HepG2 (cell line): Measurements from ENCODE around the gene PKMYT1. TPM values are rescaled to one million over a fixed set of nuclear protein-coding genes. Genes with fewer than 3 reads are reported as not detected.

Experiments used
- BCL6 ChIP-seq: IDR thresholded peaks from 2 replicates; pipeline ENCODE4 v1.6.1; 2016; ENCODE audit warnings: missing genetic modification reagents, missing compliant biosample characterization
- DNMT3B ChIP-seq: conservative IDR thresholded peaks from 2 replicates; pipeline ENCODE4 v1.6.1; 2016; ENCODE audit warnings: missing biosample characterization, control low read depth
- HNF1B ChIP-seq: sonication (generic); formaldehyde crosslinking; IDR thresholded peaks from 2 replicates; pipeline ENCODE4 v1.5.1; 2020; ENCODE audit warnings: mild to moderate bottlenecking, moderate library complexity, missing genetic modification reagents
- MAX ChIP-seq: IDR thresholded peaks from 2 replicates; pipeline ENCODE4 v1.6.1; 2012; ENCODE audit warnings: inconsistent platforms
- SUZ12 ChIP-seq: fragments of 150-350 bp; IDR thresholded peaks from 2 replicates; pipeline ENCODE4 v1.6.1; 2014; ENCODE audit warnings: low read depth, low read length
- SYNCRIP ChIP-seq: fragments of 200-400 bp; formaldehyde crosslinking; IDR thresholded peaks from 2 replicates; pipeline ENCODE4 v1.6.1; 2018; ENCODE audit warnings: mild to moderate bottlenecking, low read depth, low read length; ENCODE audit not compliant: insufficient read depth
- ZBTB20 ChIP-seq: sonication (generic); formaldehyde crosslinking; IDR thresholded peaks from 2 replicates; pipeline ENCODE4 v1.8.1; 2023; ENCODE audit warnings: missing genetic modification reagents, low read depth, mild to moderate bottlenecking, borderline replicate concordance
- ZC3H4 ChIP-seq: sonication (generic); formaldehyde crosslinking; IDR thresholded peaks from 2 replicates; pipeline ENCODE4 v1.4.0; 2020; ENCODE audit warnings: missing genetic modification reagents, borderline replicate concordance
- ZFX ChIP-seq: sonication (generic); formaldehyde crosslinking; IDR thresholded peaks from 2 replicates; pipeline ENCODE4 v1.4.0; 2020; ENCODE audit warnings: mild to moderate bottlenecking, low read depth, missing genetic modification reagents, moderate library complexity
- ZMAT3 ChIP-seq: sonication (generic); formaldehyde crosslinking; conservative IDR thresholded peaks from 2 replicates; pipeline ENCODE4 v1.7.0; 2021; ENCODE audit warnings: missing genetic modification reagents
- ZNF335 ChIP-seq: sonication (generic); formaldehyde crosslinking; IDR thresholded peaks from 2 replicates; pipeline ENCODE4 v1.4.0; 2020; ENCODE audit warnings: missing genetic modification reagents
- ZNF337 ChIP-seq: sonication (generic); formaldehyde crosslinking; IDR thresholded peaks from 2 replicates; pipeline ENCODE4 v1.5.1; 2020; ENCODE audit warnings: missing genetic modification reagents, low read depth, mild to moderate bottlenecking, borderline replicate concordance
- ZNF549 ChIP-seq: sonication (generic); formaldehyde crosslinking; IDR thresholded peaks from 2 replicates; pipeline ENCODE4 v1.5.0; 2020; ENCODE audit warnings: missing genetic modification reagents
- ZNF75D ChIP-seq: sonication (generic); formaldehyde crosslinking; IDR thresholded peaks from 2 replicates; pipeline ENCODE4 v1.8.1; 2023; ENCODE audit warnings: missing genetic modification reagents, mild to moderate bottlenecking, borderline replicate concordance
- ZNF777 ChIP-seq: sonication (generic); formaldehyde crosslinking; IDR thresholded peaks from 2 replicates; pipeline ENCODE4 v1.4.0; 2020; ENCODE audit warnings: missing genetic modification reagents
- ZSCAN30 ChIP-seq: sonication (generic); formaldehyde crosslinking; IDR thresholded peaks from 2 replicates; pipeline ENCODE4 v1.5.0; 2020; ENCODE audit warnings: mild to moderate bottlenecking, missing genetic modification reagents
- polyA plus RNA-seq, 8 experiments: library from polyadenylated mRNA; depleted of rRNA in 3 of 8; stranded (reverse) in 7 of 8; unstranded in 1 of 8; fragments of >200 nt; fragmentation: Illumina TruSeq in 4 of 8; extraction: Trizol in 4 of 8; gene quantifications; 2 replicates each; pipeline versions ENCODE4 v1.2.1 to v1.2.3, GENCODE V29; 2011 to 2016; ENCODE audit warnings: low read depth in 4 of 8, missing spikeins in 1 of 8, mixed read lengths in 1 of 8; ENCODE audit not compliant: insufficient read depth in 1 of 8
- total RNA-seq, 5 experiments: library from RNA; depleted of rRNA; stranded (reverse); fragments of >200 nt; fragmentation: Illumina TruSeq; extraction: Trizol; gene quantifications; 2 replicates each; pipeline ENCODE4 v1.2.3, GENCODE V29; 2016; ENCODE audit warnings: low read depth in 1 of 5
- TF ChIP-seq, protein P1 (sequence below): sonication (generic); formaldehyde crosslinking; IDR thresholded peaks from 2 replicates; pipeline ENCODE4 v1.4.0; 2020; ENCODE audit warnings: low read depth, mild to moderate bottlenecking, missing genetic modification reagents
- TF ChIP-seq, protein P2 (sequence below): sonication (generic); formaldehyde crosslinking; conservative IDR thresholded peaks from 2 replicates; pipeline ENCODE4 v1.8.0; 2022; ENCODE audit warnings: missing genetic modification reagents
- TF ChIP-seq, protein P3 (sequence below): sonication (generic); formaldehyde crosslinking; IDR thresholded peaks from 2 replicates; pipeline ENCODE4 v1.5.0; 2020; ENCODE audit warnings: missing genetic modification reagents
- TF ChIP-seq, protein P4 (sequence below): sonication (generic); formaldehyde crosslinking; IDR thresholded peaks from 2 replicates; pipeline ENCODE4 v1.4.0; 2020; ENCODE audit warnings: missing genetic modification reagents
- TF ChIP-seq, protein P5 (sequence below): sonication (generic); formaldehyde crosslinking; IDR thresholded peaks from 2 replicates; pipeline ENCODE4 v1.4.0; 2020; ENCODE audit warnings: mild to moderate bottlenecking, missing genetic modification reagents, borderline replicate concordance

PKMYT1 gene
- total and polyA plus RNA-seq, 2 of the 13 experiments (the other 11 are each of a cell fraction or from before 2014, with no cell fraction given), result 7.0 to 27.8 TPM

DNA sequence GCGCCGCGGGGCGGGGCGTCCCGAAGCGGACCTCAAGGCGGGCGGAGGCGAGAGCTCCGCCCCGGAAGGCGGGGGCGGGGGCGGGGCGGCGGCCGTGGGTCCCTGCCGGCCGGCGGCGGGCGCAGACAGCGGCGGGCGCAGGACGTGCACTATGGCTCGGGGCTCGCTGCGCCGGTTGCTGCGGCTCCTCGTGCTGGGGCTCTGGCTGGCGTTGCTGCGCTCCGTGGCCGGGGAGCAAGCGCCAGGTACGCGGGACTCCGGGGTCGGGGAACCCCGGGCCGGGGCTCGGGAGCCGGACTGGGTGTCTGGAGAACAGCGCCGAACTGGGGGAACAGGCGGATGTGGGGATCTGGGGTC is 40.0 kb upstream of the PKMYT1 start, which contains the start of gene TNFRSF12A (continued):
- TF ChIP-seq DNMT3B (CRISPR knock-in tag), result no peak
- TF ChIP-seq, protein P1, sequence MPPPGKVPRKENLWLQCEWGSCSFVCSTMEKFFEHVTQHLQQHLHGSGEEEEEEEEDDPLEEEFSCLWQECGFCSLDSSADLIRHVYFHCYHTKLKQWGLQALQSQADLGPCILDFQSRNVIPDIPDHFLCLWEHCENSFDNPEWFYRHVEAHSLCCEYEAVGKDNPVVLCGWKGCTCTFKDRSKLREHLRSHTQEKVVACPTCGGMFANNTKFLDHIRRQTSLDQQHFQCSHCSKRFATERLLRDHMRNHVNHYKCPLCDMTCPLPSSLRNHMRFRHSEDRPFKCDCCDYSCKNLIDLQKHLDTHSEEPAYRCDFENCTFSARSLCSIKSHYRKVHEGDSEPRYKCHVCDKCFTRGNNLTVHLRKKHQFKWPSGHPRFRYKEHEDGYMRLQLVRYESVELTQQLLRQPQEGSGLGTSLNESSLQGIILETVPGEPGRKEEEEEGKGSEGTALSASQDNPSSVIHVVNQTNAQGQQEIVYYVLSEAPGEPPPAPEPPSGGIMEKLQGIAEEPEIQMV (CRISPR knock-in tag), result no peak
- TF ChIP-seq ZNF335, result no peak
- TF ChIP-seq, protein P2, sequence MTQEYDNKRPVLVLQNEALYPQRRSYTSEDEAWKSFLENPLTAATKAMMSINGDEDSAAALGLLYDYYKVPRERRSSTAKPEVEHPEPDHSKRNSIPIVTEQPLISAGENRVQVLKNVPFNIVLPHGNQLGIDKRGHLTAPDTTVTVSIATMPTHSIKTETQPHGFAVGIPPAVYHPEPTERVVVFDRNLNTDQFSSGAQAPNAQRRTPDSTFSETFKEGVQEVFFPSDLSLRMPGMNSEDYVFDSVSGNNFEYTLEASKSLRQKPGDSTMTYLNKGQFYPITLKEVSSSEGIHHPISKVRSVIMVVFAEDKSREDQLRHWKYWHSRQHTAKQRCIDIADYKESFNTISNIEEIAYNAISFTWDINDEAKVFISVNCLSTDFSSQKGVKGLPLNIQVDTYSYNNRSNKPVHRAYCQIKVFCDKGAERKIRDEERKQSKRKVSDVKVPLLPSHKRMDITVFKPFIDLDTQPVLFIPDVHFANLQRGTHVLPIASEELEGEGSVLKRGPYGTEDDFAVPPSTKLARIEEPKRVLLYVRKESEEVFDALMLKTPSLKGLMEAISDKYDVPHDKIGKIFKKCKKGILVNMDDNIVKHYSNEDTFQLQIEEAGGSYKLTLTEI, result no peak
- TF ChIP-seq ZFX (CRISPR knock-in tag), result peak; percentile 4; the same call in 1 of the 2 replicates
- peak; percentile 35; the same call in 1 of the 2 replicates for TF ChIP-seq ZNF777 (CRISPR knock-in tag)
- no peak for TF ChIP-seq HNF1B (CRISPR knock-in tag)
- no peak for TF ChIP-seq SUZ12
- TF ChIP-seq ZNF75D, result no peak
- TF ChIP-seq SYNCRIP, result no peak
- TF ChIP-seq ZBTB20 (CRISPR knock-in tag), result no peak
- TF ChIP-seq, protein P3, sequence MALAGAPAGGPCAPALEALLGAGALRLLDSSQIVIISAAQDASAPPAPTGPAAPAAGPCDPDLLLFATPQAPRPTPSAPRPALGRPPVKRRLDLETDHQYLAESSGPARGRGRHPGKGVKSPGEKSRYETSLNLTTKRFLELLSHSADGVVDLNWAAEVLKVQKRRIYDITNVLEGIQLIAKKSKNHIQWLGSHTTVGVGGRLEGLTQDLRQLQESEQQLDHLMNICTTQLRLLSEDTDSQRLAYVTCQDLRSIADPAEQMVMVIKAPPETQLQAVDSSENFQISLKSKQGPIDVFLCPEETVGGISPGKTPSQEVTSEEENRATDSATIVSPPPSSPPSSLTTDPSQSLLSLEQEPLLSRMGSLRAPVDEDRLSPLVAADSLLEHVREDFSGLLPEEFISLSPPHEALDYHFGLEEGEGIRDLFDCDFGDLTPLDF, result no peak; the same call in 1 of the 2 replicates
- no peak; the same call in 1 of the 2 replicates for TF ChIP-seq MAX
- TF ChIP-seq, protein P4, sequence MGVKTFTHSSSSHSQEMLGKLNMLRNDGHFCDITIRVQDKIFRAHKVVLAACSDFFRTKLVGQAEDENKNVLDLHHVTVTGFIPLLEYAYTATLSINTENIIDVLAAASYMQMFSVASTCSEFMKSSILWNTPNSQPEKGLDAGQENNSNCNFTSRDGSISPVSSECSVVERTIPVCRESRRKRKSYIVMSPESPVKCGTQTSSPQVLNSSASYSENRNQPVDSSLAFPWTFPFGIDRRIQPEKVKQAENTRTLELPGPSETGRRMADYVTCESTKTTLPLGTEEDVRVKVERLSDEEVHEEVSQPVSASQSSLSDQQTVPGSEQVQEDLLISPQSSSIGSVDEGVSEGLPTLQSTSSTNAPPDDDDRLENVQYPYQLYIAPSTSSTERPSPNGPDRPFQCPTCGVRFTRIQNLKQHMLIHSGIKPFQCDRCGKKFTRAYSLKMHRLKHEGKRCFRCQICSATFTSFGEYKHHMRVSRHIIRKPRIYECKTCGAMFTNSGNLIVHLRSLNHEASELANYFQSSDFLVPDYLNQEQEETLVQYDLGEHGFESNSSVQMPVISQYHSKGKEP (CRISPR knock-in tag), result peak; percentile 65; the same call in 1 of the 2 replicates
- no peak for TF ChIP-seq ZNF337 (CRISPR knock-in tag)
- no peak for TF ChIP-seq ZC3H4 (CRISPR knock-in tag)
- TF ChIP-seq ZSCAN30 (CRISPR knock-in tag), result no peak
- TF ChIP-seq ZNF549, result no peak
- TF ChIP-seq, protein P5, sequence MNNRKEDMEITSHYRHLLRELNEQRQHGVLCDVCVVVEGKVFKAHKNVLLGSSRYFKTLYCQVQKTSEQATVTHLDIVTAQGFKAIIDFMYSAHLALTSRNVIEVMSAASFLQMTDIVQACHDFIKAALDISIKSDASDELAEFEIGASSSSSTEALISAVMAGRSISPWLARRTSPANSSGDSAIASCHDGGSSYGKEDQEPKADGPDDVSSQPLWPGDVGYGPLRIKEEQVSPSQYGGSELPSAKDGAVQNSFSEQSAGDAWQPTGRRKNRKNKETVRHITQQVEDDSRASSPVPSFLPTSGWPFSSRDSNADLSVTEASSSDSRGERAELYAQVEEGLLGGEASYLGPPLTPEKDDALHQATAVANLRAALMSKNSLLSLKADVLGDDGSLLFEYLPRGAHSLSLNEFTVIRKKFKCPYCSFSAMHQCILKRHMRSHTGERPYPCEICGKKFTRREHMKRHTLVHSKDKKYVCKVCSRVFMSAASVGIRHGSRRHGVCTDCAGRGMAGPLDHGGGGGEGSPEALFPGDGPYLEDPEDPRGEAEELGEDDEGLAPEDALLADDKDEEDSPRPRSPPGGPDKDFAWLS (CRISPR knock-in tag), result 0 out of 2 replicates have a peak, but pooled peaks have one; percentile 9
- TF ChIP-seq BCL6 (CRISPR knock-in tag), result no peak
- TF ChIP-seq ZMAT3 (CRISPR knock-in tag), result no peak
